Liver (tissue), 3 donors: ENCODE measurements around the gene CACTIN.

ENCODE experiments used
- FOXA1 ChIP-seq: IDR thresholded peaks from 2 replicates; pipeline ENCODE4 v1.6.1; 2016; ENCODE audit warnings: antibody characterized with exemption
- GABPA ChIP-seq, 2 donors: IDR thresholded peaks in 1 of 2; conservative IDR thresholded peaks in 1 of 2; 2 replicates each; pipeline ENCODE4 v1.6.1; 2016; ENCODE audit warnings: antibody characterized with exemption in 2 of 2, mild to moderate bottlenecking in 1 of 2, moderate library complexity in 1 of 2
- SP1 ChIP-seq: IDR thresholded peaks from 2 replicates; pipeline ENCODE4 v1.6.1; 2018; ENCODE audit warnings: antibody characterized with exemption, mild to moderate bottlenecking
- YY1 ChIP-seq: IDR thresholded peaks from 2 replicates; pipeline ENCODE4 v1.6.1; 2016; ENCODE audit warnings: antibody characterized with exemption, mild to moderate bottlenecking
- TF ChIP-seq, protein P1 (sequence below): fragments of 150-350 bp; IDR thresholded peaks from 2 replicates; pipeline ENCODE4 v1.5.1; 2017; ENCODE audit warnings: improper control_type of control experiment, low read depth, low read length; ENCODE audit not compliant: missing input control
- TF ChIP-seq, protein P2 (sequence below): IDR thresholded peaks from 2 replicates; pipeline ENCODE4 v1.6.1; 2016; ENCODE audit warnings: antibody characterized with exemption, mild to moderate bottlenecking
- donor health status: healthy.
- donor health status: healthy.

DNA sequence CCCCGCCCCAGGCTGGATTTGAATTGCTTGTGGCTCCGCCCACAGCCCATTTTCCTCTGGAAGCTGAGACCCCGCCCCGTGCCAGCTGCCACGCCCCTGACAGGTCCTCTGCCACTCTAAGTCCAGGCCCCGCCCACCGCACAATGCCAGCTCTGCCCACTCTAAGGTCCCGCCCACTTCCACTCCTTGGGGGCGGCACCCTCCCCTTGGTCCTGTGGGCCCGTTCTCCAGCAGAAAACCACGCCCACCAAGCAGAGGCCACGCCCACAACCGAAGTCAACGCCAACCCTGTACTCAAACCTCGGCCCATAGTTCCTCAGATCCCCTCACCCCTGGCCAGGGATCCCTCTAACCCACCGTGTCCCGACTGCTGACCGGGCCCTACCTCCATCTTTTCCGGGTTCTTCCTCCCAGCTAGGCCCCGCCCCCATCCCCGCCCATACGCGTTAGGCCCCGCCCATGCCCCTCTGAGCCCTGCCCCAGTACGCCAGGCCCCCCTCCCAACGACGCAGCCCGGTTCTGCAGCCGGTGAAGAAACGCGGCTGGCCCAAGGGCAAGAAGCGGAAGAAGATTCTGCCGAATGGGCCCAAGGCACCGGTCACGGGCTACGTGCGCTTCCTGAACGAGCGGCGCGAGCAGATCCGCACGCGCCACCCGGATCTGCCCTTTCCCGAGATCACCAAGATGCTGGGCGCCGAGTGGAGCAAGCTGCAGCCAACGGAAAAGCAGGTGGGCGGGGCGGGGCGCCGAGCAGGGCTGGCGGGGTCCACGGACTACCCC, 52.5 kb downstream of the CACTIN start:
- TF ChIP-seq YY1 (no peak), FOXA1 (no peak), SP1 (peak; percentile 19), GABPA (IDR thresholded peaks at IDR 0.05 in 1 of 2, conservative IDR thresholded peaks at IDR 0.05 in 1 of 2) (no peak)
- TF ChIP-seq, protein P1, sequence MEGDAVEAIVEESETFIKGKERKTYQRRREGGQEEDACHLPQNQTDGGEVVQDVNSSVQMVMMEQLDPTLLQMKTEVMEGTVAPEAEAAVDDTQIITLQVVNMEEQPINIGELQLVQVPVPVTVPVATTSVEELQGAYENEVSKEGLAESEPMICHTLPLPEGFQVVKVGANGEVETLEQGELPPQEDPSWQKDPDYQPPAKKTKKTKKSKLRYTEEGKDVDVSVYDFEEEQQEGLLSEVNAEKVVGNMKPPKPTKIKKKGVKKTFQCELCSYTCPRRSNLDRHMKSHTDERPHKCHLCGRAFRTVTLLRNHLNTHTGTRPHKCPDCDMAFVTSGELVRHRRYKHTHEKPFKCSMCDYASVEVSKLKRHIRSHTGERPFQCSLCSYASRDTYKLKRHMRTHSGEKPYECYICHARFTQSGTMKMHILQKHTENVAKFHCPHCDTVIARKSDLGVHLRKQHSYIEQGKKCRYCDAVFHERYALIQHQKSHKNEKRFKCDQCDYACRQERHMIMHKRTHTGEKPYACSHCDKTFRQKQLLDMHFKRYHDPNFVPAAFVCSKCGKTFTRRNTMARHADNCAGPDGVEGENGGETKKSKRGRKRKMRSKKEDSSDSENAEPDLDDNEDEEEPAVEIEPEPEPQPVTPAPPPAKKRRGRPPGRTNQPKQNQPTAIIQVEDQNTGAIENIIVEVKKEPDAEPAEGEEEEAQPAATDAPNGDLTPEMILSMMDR, result no peak
- TF ChIP-seq, protein P2, sequence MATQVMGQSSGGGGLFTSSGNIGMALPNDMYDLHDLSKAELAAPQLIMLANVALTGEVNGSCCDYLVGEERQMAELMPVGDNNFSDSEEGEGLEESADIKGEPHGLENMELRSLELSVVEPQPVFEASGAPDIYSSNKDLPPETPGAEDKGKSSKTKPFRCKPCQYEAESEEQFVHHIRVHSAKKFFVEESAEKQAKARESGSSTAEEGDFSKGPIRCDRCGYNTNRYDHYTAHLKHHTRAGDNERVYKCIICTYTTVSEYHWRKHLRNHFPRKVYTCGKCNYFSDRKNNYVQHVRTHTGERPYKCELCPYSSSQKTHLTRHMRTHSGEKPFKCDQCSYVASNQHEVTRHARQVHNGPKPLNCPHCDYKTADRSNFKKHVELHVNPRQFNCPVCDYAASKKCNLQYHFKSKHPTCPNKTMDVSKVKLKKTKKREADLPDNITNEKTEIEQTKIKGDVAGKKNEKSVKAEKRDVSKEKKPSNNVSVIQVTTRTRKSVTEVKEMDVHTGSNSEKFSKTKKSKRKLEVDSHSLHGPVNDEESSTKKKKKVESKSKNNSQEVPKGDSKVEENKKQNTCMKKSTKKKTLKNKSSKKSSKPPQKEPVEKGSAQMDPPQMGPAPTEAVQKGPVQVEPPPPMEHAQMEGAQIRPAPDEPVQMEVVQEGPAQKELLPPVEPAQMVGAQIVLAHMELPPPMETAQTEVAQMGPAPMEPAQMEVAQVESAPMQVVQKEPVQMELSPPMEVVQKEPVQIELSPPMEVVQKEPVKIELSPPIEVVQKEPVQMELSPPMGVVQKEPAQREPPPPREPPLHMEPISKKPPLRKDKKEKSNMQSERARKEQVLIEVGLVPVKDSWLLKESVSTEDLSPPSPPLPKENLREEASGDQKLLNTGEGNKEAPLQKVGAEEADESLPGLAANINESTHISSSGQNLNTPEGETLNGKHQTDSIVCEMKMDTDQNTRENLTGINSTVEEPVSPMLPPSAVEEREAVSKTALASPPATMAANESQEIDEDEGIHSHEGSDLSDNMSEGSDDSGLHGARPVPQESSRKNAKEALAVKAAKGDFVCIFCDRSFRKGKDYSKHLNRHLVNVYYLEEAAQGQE, result no peak
